ENCODE measurements around the gene UNC5CL. TPM values are rescaled to one million over a fixed set of nuclear protein-coding genes. Genes with fewer than 3 reads are reported as not detected.

The UNC5CL gene
- total and polyA plus RNA-seq, 2 experiments from 2014 or later = 0.87 to 1.2 TPM

GRCh38 chr6:41036186-41036585 is 2.8 kb downstream of the UNC5CL start:
- no peak overlapping the region for H3K4me2 ChIP-seq
- no peaks in the 10 kb centered on the region for H3F3A ChIP-seq (replicated peaks; ENCODE audit: low read depth)
- no peaks in the 10 kb centered on the region for H3K79me2 ChIP-seq (replicated peaks; ENCODE audit: insufficient read depth)
- no peaks in the 10 kb centered on the region for H3K36me3 ChIP-seq (ENCODE audit: insufficient read depth)
- H3K27me3 Mint-ChIP-seq (ENCODE audit: insufficient read depth, low read depth, poor library complexity) = peaks cover 8% of the 10 kb centered on the region
- H2AFZ ChIP-seq = no peak overlapping the region
- no peak overlapping the region for H3K4me3 Mint-ChIP-seq
- H3K9me2 ChIP-seq (ENCODE audit: insufficient read depth) = no peaks in the 10 kb centered on the region
- H3K27ac ChIP-seq (ENCODE audit: low read depth) = no peak overlapping the region
- H3K27me3 ChIP-seq (ENCODE audit: insufficient read depth) = no peaks in the 10 kb centered on the region
- no peak overlapping the region for H3K4me3 ChIP-seq
- DNase-seq (ENCODE audit: low spot score) (no peak), ATAC-seq (no peak)
- H3K4me1 ChIP-seq (ENCODE audit: insufficient read depth) = no peaks in the 10 kb centered on the region; the same call in 1 of the 2 replicates
- no peaks in the 10 kb centered on the region; the same call in 2 of the 3 replicates for H3K36me3 Mint-ChIP-seq (ENCODE audit: low read depth)
- H3K4me1 Mint-ChIP-seq = peaks cover 13% of the 10 kb centered on the region
- H4K20me1 ChIP-seq (replicated peaks; ENCODE audit: insufficient read depth) = no peaks in the 10 kb centered on the region
- H3K9me3 Mint-ChIP-seq = no peaks in the 10 kb centered on the region
- H3K27ac Mint-ChIP-seq = no peak overlapping the region
- TF ChIP-seq STAT1 (IDR thresholded peaks at IDR 0.05; ENCODE audit: unreplicated experiment) (no peak), EZH2 (IDR thresholded peaks at IDR 0.05; ENCODE audit: low read depth, unreplicated experiment) (no peak), CTCF (conservative IDR thresholded peaks at IDR 0.05; ENCODE audit: low read depth in 2 of 2) (no peak), REST (IDR thresholded peaks at IDR 0.05; ENCODE audit: unreplicated experiment) (no peak), EZH2phosphoT487 (IDR thresholded peaks at IDR 0.05; ENCODE audit: unreplicated experiment) (no peak)

DNA sequence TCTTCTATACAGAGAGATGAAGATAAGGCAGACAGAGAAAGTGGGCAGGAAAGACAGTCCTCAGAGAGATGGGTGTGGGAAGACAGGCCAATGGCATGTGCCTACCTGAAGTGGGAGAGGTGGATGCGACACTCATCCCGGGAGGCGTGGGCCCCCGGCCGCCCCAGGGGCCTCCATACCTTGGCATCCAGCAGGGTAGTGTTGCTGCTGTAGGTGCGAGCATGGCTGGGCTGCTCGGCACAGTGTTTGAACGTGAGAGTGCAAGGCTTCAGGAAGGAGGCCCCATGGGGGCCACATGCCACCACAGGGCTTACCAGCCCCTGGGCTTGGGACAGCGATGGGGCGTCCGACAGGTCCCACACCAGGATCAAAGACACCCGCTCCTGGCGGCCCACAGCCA is 5.2 kb downstream of the UNC5CL start:
- no peaks in the 10 kb centered on the region for H4K20me1 ChIP-seq (replicated peaks; ENCODE audit: insufficient read depth)
- Mint-ChIP-seq H3K27me3 (ENCODE audit: insufficient read depth, low read depth, poor library complexity) (peaks cover 10% of the 10 kb centered on the region), H3K4me1 (peaks cover 14% of the 10 kb centered on the region), H3K9me3 (no peaks in the 10 kb centered on the region), H3K27ac (no peak overlapping the region), H3K4me3 (no peak overlapping the region), H3K36me3 (ENCODE audit: low read depth) (no peaks in the 10 kb centered on the region; the same call in 2 of the 3 replicates)
- peaks cover 6% of the 10 kb centered on the region for H3K4me1 ChIP-seq (ENCODE audit: insufficient read depth)
- no peaks in the 10 kb centered on the region for H3K9me2 ChIP-seq (ENCODE audit: insufficient read depth)
- ATAC-seq (no peak), DNase-seq (ENCODE audit: low spot score) (no peak)
- H3K27ac ChIP-seq (ENCODE audit: low read depth) = no peak overlapping the region
- no peaks in the 10 kb centered on the region for H3F3A ChIP-seq (replicated peaks; ENCODE audit: low read depth)
- H3K27me3 ChIP-seq (ENCODE audit: insufficient read depth) = no peaks in the 10 kb centered on the region; the same call in 1 of the 2 replicates
- H3K4me3 ChIP-seq = no peak overlapping the region
- no peaks in the 10 kb centered on the region for H3K36me3 ChIP-seq (ENCODE audit: insufficient read depth)
- no peak overlapping the region for H2AFZ ChIP-seq
- no peak overlapping the region for H3K4me2 ChIP-seq
- no peaks in the 10 kb centered on the region for H3K79me2 ChIP-seq (replicated peaks; ENCODE audit: insufficient read depth)
- TF ChIP-seq ZNF114 (CRISPR knock-in tag; IDR thresholded peaks at IDR 0.05) = no peak
- no peak for TF ChIP-seq CTCF (conservative IDR thresholded peaks at IDR 0.05; ENCODE audit: low read depth in 2 of 2)
- no peak for TF ChIP-seq CREB1 (CRISPR knock-in tag; IDR thresholded peaks at IDR 0.05; ENCODE audit: low read depth)
- TF ChIP-seq ZNF331 (CRISPR knock-in tag; IDR thresholded peaks at IDR 0.05; ENCODE audit: low read depth) = no peak

Data from GM23338 (cell line).